ENCODE results near the gene PHF21B. TPM values are rescaled to one million over a fixed set of nuclear protein-coding genes. Genes with fewer than 3 reads are reported as not detected.

The PHF21B gene
- polyA plus RNA-seq, 4 donors: 0.09 to 0.16 TPM; not detected in 2

- DNase-seq (no peak), FAIRE-seq (no peak)
- H3K36me3 ChIP-seq (ENCODE audit: control insufficient read depth in 3 of 3, insufficient read depth in 2 of 3, low read depth in 1 of 3, low read length in 3 of 3): no peaks in the 10 kb centered on the region
Measured at GRCh38 chr22:44915441-44915840, 94.4 kb downstream of the PHF21B start.

GRCh38 chr22:44914026-44914721, 95.6 kb downstream of the PHF21B start:
- Histone ChIP-seq H3K4me1 (ENCODE audit: control insufficient read depth in 3 of 3, insufficient read depth in 2 of 3, low read depth in 1 of 3, low read length in 2 of 3) (no peaks in the 10 kb centered on the region), H3K36me3 (ENCODE audit: control insufficient read depth in 3 of 3, insufficient read depth in 2 of 3, low read depth in 1 of 3, low read length in 3 of 3) (no peaks in the 10 kb centered on the region), H3K27me3 (ENCODE audit: control insufficient read depth in 3 of 3, insufficient read depth in 3 of 3, low read length in 3 of 3) (no peaks in the 10 kb centered on the region), H3K4me3 (ENCODE audit: low read depth in 1 of 3, low read length in 3 of 3) (no peak overlapping the region), H3K27ac (ENCODE audit: low read depth in 1 of 3, low read length in 2 of 3) (no peak overlapping the region), H3K9me3 (ENCODE audit: control insufficient read depth in 2 of 2, insufficient read depth in 1 of 2, low read depth in 1 of 2, low read length in 1 of 2) (peaks cover 0 to 2% of the 10 kb centered on the region in 2 donors)
- 73 to 81% (median 79%) methylated on average over 13 of the region's 13 CpGs for WGBS, 3 donors
- no peak for DNase-seq
- no peak for FAIRE-seq

More at GRCh38 chr22:44915441-44915840, 94.4 kb downstream of the PHF21B start:
- 77 to 91% (median 81%) methylated on average over 10 of the region's 10 CpGs for WGBS, 3 donors
- Histone ChIP-seq H3K27ac (ENCODE audit: low read depth in 1 of 3, low read length in 2 of 3) (no peak overlapping the region), H3K27me3 (ENCODE audit: control insufficient read depth in 3 of 3, insufficient read depth in 3 of 3, low read length in 3 of 3) (no peaks in the 10 kb centered on the region), H3K9me3 (ENCODE audit: control insufficient read depth in 2 of 2, insufficient read depth in 1 of 2, low read depth in 1 of 2, low read length in 1 of 2) (peaks cover 0 to 2% of the 10 kb centered on the region in 2 donors), H3K4me1 (ENCODE audit: control insufficient read depth in 3 of 3, insufficient read depth in 2 of 3, low read depth in 1 of 3, low read length in 2 of 3) (no peaks in the 10 kb centered on the region), H3K4me3 (ENCODE audit: low read depth in 1 of 3, low read length in 3 of 3) (no peak overlapping the region)

GRCh38 chr22:44913198-44913983, 96.4 kb downstream of the PHF21B start:
- DNase-seq (no peak), FAIRE-seq (no peak)
- no peak overlapping the region for H3K4me3 ChIP-seq (ENCODE audit: low read depth in 1 of 3, low read length in 3 of 3)
- 86 to 92% (median 91%) methylated on average over 24 of the region's 24 CpGs for WGBS, 3 donors
- H3K36me3 ChIP-seq (ENCODE audit: control insufficient read depth in 3 of 3, insufficient read depth in 2 of 3, low read depth in 1 of 3, low read length in 3 of 3): no peaks in the 10 kb centered on the region
- H3K9me3 ChIP-seq (ENCODE audit: control insufficient read depth in 2 of 2, insufficient read depth in 1 of 2, low read depth in 1 of 2, low read length in 1 of 2): peaks cover 0 to 2% of the 10 kb centered on the region in 2 donors
- no peaks in the 10 kb centered on the region for H3K4me1 ChIP-seq (ENCODE audit: control insufficient read depth in 3 of 3, insufficient read depth in 2 of 3, low read depth in 1 of 3, low read length in 2 of 3)
- no peaks in the 10 kb centered on the region for H3K27me3 ChIP-seq (ENCODE audit: control insufficient read depth in 3 of 3, insufficient read depth in 3 of 3, low read length in 3 of 3)
- H3K27ac ChIP-seq (ENCODE audit: low read depth in 1 of 3, low read length in 2 of 3): no peak overlapping the region

- Histone ChIP-seq H3K9me3 (ENCODE audit: control insufficient read depth in 2 of 2, insufficient read depth in 1 of 2, low read depth in 1 of 2, low read length in 1 of 2) (peaks cover 0 to 2% of the 10 kb centered on the region in 2 donors), H3K27me3 (ENCODE audit: control insufficient read depth in 3 of 3, insufficient read depth in 3 of 3, low read length in 3 of 3) (no peaks in the 10 kb centered on the region), H3K4me3 (ENCODE audit: low read depth in 1 of 3, low read length in 3 of 3) (no peak overlapping the region), H3K36me3 (ENCODE audit: control insufficient read depth in 3 of 3, insufficient read depth in 2 of 3, low read depth in 1 of 3, low read length in 3 of 3) (no peaks in the 10 kb centered on the region), H3K27ac (ENCODE audit: low read depth in 1 of 3, low read length in 2 of 3) (no peak overlapping the region), H3K4me1 (ENCODE audit: control insufficient read depth in 3 of 3, insufficient read depth in 2 of 3, low read depth in 1 of 3, low read length in 2 of 3) (no peaks in the 10 kb centered on the region)
- DNase-seq (no peak), FAIRE-seq (no peak)
- 81 to 85% (median 84%) methylated on average over 6 of the region's 6 CpGs for WGBS, 3 donors
Measured at GRCh38 chr22:44909241-44909640, 100.6 kb downstream of the PHF21B start.

- Histone ChIP-seq H3K9me3 (ENCODE audit: control insufficient read depth in 2 of 2, insufficient read depth in 1 of 2, low read depth in 1 of 2, low read length in 1 of 2) (peaks cover 0 to 2% of the 10 kb centered on the region in 2 donors), H3K4me1 (ENCODE audit: control insufficient read depth in 3 of 3, insufficient read depth in 2 of 3, low read depth in 1 of 3, low read length in 2 of 3) (no peaks in the 10 kb centered on the region), H3K36me3 (ENCODE audit: control insufficient read depth in 3 of 3, insufficient read depth in 2 of 3, low read depth in 1 of 3, low read length in 3 of 3) (no peaks in the 10 kb centered on the region), H3K27ac (ENCODE audit: low read depth in 1 of 3, low read length in 2 of 3) (no peak overlapping the region), H3K4me3 (ENCODE audit: low read depth in 1 of 3, low read length in 3 of 3) (no peak overlapping the region), H3K27me3 (ENCODE audit: control insufficient read depth in 3 of 3, insufficient read depth in 3 of 3, low read length in 3 of 3) (no peaks in the 10 kb centered on the region)
- DNase-seq: no peak
- FAIRE-seq: no peak
- WGBS, 3 donors: 74 to 85% (median 80%) methylated on average over 21 of the region's 21 CpGs
Measured at GRCh38 chr22:44907765-44908737, 101.8 kb downstream of the PHF21B start.

GRCh38 chr22:44906999-44907644, 102.7 kb downstream of the PHF21B start:
- WGBS, 3 donors: 84 to 88% (median 85%) methylated on average over 18 of the region's 18 CpGs
- no peak for FAIRE-seq
- Histone ChIP-seq H3K36me3 (ENCODE audit: control insufficient read depth in 3 of 3, insufficient read depth in 2 of 3, low read depth in 1 of 3, low read length in 3 of 3) (no peaks in the 10 kb centered on the region), H3K4me1 (ENCODE audit: control insufficient read depth in 3 of 3, insufficient read depth in 2 of 3, low read depth in 1 of 3, low read length in 2 of 3) (no peaks in the 10 kb centered on the region), H3K27ac (ENCODE audit: low read depth in 1 of 3, low read length in 2 of 3) (no peak overlapping the region), H3K4me3 (ENCODE audit: low read depth in 1 of 3, low read length in 3 of 3) (no peak overlapping the region), H3K9me3 (ENCODE audit: control insufficient read depth in 2 of 2, insufficient read depth in 1 of 2, low read depth in 1 of 2, low read length in 1 of 2) (peaks cover 0 to 3% of the 10 kb centered on the region in 2 donors), H3K27me3 (ENCODE audit: control insufficient read depth in 3 of 3, insufficient read depth in 3 of 3, low read length in 3 of 3) (peaks cover 0 to 2% (median 0%) of the 10 kb centered on the region in 3 donors)
- no peak for DNase-seq

GRCh38 chr22:44906248-44906936, 103.4 kb downstream of the PHF21B start:
- no peak for FAIRE-seq
- H3K36me3 ChIP-seq (ENCODE audit: control insufficient read depth in 3 of 3, insufficient read depth in 2 of 3, low read depth in 1 of 3, low read length in 3 of 3): no peaks in the 10 kb centered on the region
- H3K9me3 ChIP-seq (ENCODE audit: control insufficient read depth in 2 of 2, insufficient read depth in 1 of 2, low read depth in 1 of 2, low read length in 1 of 2): peaks cover 2 to 10% of the 10 kb centered on the region in 2 donors
- no peak for DNase-seq
- WGBS, 3 donors: 79 to 82% (median 81%) methylated on average over 21 of the region's 21 CpGs
- H3K4me3 ChIP-seq (ENCODE audit: low read depth in 1 of 3, low read length in 3 of 3): no peak overlapping the region
- H3K4me1 ChIP-seq (ENCODE audit: control insufficient read depth in 3 of 3, insufficient read depth in 2 of 3, low read depth in 1 of 3, low read length in 2 of 3): no peaks in the 10 kb centered on the region
- H3K27me3 ChIP-seq (ENCODE audit: control insufficient read depth in 3 of 3, insufficient read depth in 3 of 3, low read length in 3 of 3): peaks cover 0 to 2% (median 0%) of the 10 kb centered on the region in 3 donors
- no peak overlapping the region for H3K27ac ChIP-seq (ENCODE audit: low read depth in 1 of 3, low read length in 2 of 3)

Measured in small intestine (tissue), 7 donors.